HL-60 (cell line): ENCODE results near the gene CPLX4.

Source experiments
- DNase-seq, 2 experiments: peaks; one replicate each; pipeline ENCODE4 v3.0.0-alpha.2; 2010 to 2020; ENCODE audit warnings: low read depth in 1 of 2, low spot score in 1 of 2
- H3K27ac ChIP-seq: fragments of 250-450 bp; sonication (Bioruptor Pico); replicated peaks from 2 replicates; pipeline ENCODE4 v1.5.1; 2020; ENCODE audit warnings: mild to moderate bottlenecking, moderate library complexity
- H3K27me3 ChIP-seq: fragments of 250-450 bp; sonication (Bioruptor Pico); 2 replicates; pipeline ENCODE4 v1.5.1; 2021; ENCODE audit warnings: mild to moderate bottlenecking, moderate library complexity; ENCODE audit not compliant: insufficient read depth, poor library complexity, severe bottlenecking
- H3K4me3 ChIP-seq: replicated peaks from 2 replicates; pipeline ENCODE4 v1.5.1; 2011; ENCODE audit warnings: mild to moderate bottlenecking, control low read depth, low read length; ENCODE audit not compliant: insufficient read depth
- GABPA ChIP-seq: IDR thresholded peaks from 2 replicates; pipeline ENCODE4 v1.6.1; 2012; ENCODE audit warnings: low read depth
- POLR2AphosphoS5 ChIP-seq: IDR thresholded peaks from 2 replicates; pipeline ENCODE4 v1.6.1; 2012; ENCODE audit warnings: low read depth
- SPI1 ChIP-seq: IDR thresholded peaks from 2 replicates; pipeline ENCODE4 v1.6.1; 2012; ENCODE audit warnings: low read depth, mild to moderate bottlenecking, borderline replicate concordance
- TF ChIP-seq, protein P1 (sequence below): IDR thresholded peaks from 2 replicates; pipeline ENCODE4 v1.6.1; 2012; ENCODE audit warnings: low read depth; ENCODE audit not compliant: insufficient replicate concordance
- TF ChIP-seq, protein P2 (sequence below): IDR thresholded peaks from one replicate; pipeline ENCODE4 v1.5.1; 2011; ENCODE audit warnings: low read length, control low read depth, inconsistent platforms; ENCODE audit not compliant: insufficient read depth

The CPLX4 gene

DNA sequence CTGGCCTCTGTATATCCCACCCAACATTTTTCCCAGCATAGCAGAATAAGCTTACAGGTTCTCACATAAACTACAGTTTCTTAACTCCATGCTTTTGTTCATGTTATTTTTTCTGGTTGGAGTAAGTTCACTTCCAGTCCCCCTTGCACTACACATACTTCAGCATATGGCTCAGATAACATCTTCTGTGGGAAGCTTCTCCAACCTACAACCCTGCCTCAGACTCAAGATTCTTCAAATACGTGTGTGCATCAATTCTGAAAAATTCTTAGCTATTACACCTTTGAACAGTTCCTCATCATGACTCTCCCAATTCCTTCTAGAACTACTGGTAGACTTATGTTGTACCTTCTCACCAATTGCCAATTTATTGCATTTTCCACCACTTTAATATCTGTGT lies 7.5 kb upstream of the CPLX4 start:
- Histone ChIP-seq H3K27ac (no peak overlapping the region), H3K27me3 (no peaks in the 10 kb centered on the region), H3K4me3 (no peak overlapping the region)
- no peak for DNase-seq
- TF ChIP-seq GABPA (no peak), SPI1 (no peak), POLR2AphosphoS5 (no peak)
- TF ChIP-seq, protein P1, sequence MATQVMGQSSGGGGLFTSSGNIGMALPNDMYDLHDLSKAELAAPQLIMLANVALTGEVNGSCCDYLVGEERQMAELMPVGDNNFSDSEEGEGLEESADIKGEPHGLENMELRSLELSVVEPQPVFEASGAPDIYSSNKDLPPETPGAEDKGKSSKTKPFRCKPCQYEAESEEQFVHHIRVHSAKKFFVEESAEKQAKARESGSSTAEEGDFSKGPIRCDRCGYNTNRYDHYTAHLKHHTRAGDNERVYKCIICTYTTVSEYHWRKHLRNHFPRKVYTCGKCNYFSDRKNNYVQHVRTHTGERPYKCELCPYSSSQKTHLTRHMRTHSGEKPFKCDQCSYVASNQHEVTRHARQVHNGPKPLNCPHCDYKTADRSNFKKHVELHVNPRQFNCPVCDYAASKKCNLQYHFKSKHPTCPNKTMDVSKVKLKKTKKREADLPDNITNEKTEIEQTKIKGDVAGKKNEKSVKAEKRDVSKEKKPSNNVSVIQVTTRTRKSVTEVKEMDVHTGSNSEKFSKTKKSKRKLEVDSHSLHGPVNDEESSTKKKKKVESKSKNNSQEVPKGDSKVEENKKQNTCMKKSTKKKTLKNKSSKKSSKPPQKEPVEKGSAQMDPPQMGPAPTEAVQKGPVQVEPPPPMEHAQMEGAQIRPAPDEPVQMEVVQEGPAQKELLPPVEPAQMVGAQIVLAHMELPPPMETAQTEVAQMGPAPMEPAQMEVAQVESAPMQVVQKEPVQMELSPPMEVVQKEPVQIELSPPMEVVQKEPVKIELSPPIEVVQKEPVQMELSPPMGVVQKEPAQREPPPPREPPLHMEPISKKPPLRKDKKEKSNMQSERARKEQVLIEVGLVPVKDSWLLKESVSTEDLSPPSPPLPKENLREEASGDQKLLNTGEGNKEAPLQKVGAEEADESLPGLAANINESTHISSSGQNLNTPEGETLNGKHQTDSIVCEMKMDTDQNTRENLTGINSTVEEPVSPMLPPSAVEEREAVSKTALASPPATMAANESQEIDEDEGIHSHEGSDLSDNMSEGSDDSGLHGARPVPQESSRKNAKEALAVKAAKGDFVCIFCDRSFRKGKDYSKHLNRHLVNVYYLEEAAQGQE: no peak
- TF ChIP-seq, protein P2, sequence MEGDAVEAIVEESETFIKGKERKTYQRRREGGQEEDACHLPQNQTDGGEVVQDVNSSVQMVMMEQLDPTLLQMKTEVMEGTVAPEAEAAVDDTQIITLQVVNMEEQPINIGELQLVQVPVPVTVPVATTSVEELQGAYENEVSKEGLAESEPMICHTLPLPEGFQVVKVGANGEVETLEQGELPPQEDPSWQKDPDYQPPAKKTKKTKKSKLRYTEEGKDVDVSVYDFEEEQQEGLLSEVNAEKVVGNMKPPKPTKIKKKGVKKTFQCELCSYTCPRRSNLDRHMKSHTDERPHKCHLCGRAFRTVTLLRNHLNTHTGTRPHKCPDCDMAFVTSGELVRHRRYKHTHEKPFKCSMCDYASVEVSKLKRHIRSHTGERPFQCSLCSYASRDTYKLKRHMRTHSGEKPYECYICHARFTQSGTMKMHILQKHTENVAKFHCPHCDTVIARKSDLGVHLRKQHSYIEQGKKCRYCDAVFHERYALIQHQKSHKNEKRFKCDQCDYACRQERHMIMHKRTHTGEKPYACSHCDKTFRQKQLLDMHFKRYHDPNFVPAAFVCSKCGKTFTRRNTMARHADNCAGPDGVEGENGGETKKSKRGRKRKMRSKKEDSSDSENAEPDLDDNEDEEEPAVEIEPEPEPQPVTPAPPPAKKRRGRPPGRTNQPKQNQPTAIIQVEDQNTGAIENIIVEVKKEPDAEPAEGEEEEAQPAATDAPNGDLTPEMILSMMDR: no peak

DNA sequence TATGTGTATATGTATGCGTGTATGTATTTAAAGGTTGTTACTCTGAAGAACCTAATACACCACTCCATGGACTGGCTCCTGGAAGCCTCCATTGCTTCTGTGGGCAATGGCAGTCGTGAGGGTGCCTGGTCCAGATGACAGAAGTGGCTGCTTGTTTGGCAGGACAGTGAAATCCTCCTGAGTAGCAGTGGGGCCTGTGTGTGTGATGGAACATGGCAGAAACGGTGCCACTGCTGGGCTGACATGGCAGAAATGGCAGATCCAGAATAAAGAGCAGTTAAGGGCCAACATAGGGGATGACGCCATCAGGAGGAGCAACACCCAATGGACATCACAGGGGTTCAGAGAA lies 6.1 kb upstream of the CPLX4 start:
- no peak overlapping the region for H3K27ac ChIP-seq
- no peak for DNase-seq
- TF ChIP-seq SPI1: no peak
- H3K27me3 ChIP-seq: no peaks in the 10 kb centered on the region
- H3K4me3 ChIP-seq: no peak overlapping the region

DNA sequence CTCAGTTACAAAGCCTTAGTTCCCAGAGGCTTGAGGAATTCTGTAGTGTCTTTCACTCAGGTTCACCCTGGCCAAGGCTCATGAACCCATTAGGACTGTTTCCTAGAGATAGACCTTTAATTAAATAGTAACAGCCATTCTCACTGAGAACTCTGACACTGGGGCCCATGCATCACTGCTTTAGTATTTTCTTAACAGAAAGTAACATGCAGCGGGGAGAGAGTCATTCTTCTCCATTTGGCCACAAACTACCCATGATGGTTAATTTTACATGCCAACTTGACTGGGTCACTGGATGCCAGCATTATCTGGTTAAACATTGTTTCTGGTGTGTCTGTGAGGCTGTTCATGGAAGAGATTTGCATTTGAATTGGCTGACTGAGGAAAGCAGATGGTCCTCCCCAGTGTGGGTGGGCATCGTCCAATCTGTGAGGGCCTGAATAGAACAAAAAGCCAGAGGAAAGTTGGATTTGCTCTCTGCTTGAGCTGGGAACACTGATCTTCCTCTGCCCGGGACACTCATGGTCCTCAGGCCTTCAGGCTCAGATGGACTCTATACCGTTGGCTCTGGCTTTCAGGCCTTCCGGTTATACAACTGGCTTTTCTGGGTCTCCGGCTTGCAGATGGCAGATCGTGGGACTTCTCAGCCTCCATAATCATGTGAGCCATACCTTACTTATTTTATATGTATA lies 5.6 kb upstream of the CPLX4 start:
- Histone ChIP-seq H3K27me3 (no peaks in the 10 kb centered on the region), H3K27ac (no peak overlapping the region), H3K4me3 (no peak overlapping the region)
- TF ChIP-seq, protein P1: no peak
- TF ChIP-seq POLR2AphosphoS5 (no peak), GABPA (no peak)
- DNase-seq: no peak

DNA sequence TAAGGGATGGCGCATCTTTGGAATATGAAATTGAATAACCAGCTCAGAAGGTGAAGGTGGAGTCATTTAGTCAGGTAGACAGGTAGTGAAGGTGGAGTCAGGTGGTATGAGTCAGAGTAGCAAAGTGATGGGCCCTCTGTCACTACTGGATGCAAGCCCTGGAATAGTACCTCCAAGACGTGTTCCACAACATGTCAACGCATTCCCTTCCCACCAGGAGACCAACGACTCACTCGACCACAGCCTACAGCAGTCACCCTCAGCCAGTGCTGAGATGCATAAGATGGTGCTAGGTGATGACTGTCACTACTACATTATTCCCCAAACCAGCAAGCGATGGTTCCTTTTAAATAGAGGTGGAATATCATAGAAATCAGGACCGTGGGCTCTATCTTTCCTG lies 6.8 kb downstream of the CPLX4 start:
- TF ChIP-seq GABPA (no peak), SPI1 (no peak), POLR2AphosphoS5 (no peak)
- TF ChIP-seq, protein P1: no peak
- TF ChIP-seq, protein P2: no peak
- Histone ChIP-seq H3K27ac (no peak overlapping the region), H3K4me3 (no peak overlapping the region), H3K27me3 (peaks cover 3% of the 10 kb centered on the region)
- no peak for DNase-seq
